GM12878 (cell line): ENCODE results near the gene CIRBP. TPM values are rescaled to one million over a fixed set of nuclear protein-coding genes. Genes with fewer than 3 reads are reported as not detected.

Experiments used
- ATAC-seq: fragments of 200-7000 bp; cut with Tn5 transposase; 3 replicates; pipeline ENCODE4 v1.9.1; 2020; ENCODE audit warnings: mild to moderate bottlenecking, moderate library complexity
- BruUV-seq: library from RNA; stranded (reverse); fragments of 400-500 nt; replicated peaks from 2 replicates; lab custom pipeline; 2021; lab: Mats Ljungman, UMichigan
- CTCF ChIA-PET: fragments of 300-600 bp; sonication (Branson Sonifier 250); formaldehyde crosslinking; extraction: SDS; loops from one replicate; lab custom pipeline; 2021; ENCODE audit warnings: inconsistent platforms; lab: Yijun Ruan, JAX
- POLR2A ChIA-PET: fragments of 350-600 bp; formaldehyde crosslinking; extraction: SDS; loops from one replicate; lab custom pipeline; 2021; ENCODE audit warnings: inconsistent platforms; lab: Charles Lee
- RAD21 ChIA-PET: fragments of 300-600 bp; sonication (Branson Sonifier 250); formaldehyde crosslinking; loops from one replicate; lab custom pipeline; 2023; ENCODE audit warnings: antibody characterized with exemption; ENCODE audit not compliant: unreplicated experiment; lab: Charles Lee
- SMC1A ChIA-PET: fragments of 300-600 bp; sonication (Branson Sonifier 250); formaldehyde crosslinking; loops from one replicate; lab custom pipeline; 2023; ENCODE audit not compliant: unreplicated experiment, uncharacterized antibody; lab: Charles Lee
- DNase-seq: peaks from one replicate; pipeline ENCODE4 v3.0.0-alpha.2; 2011; ENCODE audit warnings: low read depth, low spot score
- FAIRE-seq: peaks from 3 replicates; lab custom pipeline; 2011; peaks lifted over from hg19 to GRCh38; lab: Jason Lieb, UNC
- H2AFZ ChIP-seq: 2 replicates; pipeline ENCODE4 v1.6.0; 2011; ENCODE audit warnings: low read depth, low read length, control low read depth; ENCODE audit not compliant: control insufficient read depth
- H3K27ac ChIP-seq: 2 replicates; pipeline ENCODE4 v1.5.1; 2011; ENCODE audit warnings: control low read depth; ENCODE audit not compliant: control insufficient read depth, insufficient read depth
- H3K27me3 ChIP-seq, 2 experiments: replicated peaks in 1 of 2; 2 replicates each; pipeline versions ENCODE4 v1.6.0 to v1.6.1; 2011; ENCODE audit warnings: low read length in 1 of 2; ENCODE audit not compliant: control insufficient read depth in 2 of 2, insufficient read depth in 2 of 2
- H3K36me3 ChIP-seq, 2 experiments: 2 replicates each; pipeline ENCODE4 v1.5.1; 2011; ENCODE audit warnings: low read length in 1 of 2; ENCODE audit not compliant: control insufficient read depth in 2 of 2, insufficient read depth in 2 of 2
- H3K4me1 ChIP-seq: 2 replicates; pipeline ENCODE4 v1.6.1; 2011; ENCODE audit warnings: mild to moderate bottlenecking, low read length, moderate library complexity, mixed read lengths; ENCODE audit not compliant: control insufficient read depth, insufficient read depth
- H3K4me2 ChIP-seq: 2 replicates; pipeline ENCODE4 v1.6.0; 2011; ENCODE audit warnings: control low read depth; ENCODE audit not compliant: control insufficient read depth, insufficient read depth
- H3K4me3 ChIP-seq: fragments of 200-600 bp; sonication (generic); 2 replicates; pipeline ENCODE4 v1.5.1; 2016
- H3K79me2 ChIP-seq: 2 replicates; pipeline ENCODE4 v1.6.0; 2011; ENCODE audit warnings: low read length; ENCODE audit not compliant: control insufficient read depth, insufficient read depth
- H3K9ac ChIP-seq: 2 replicates; pipeline ENCODE4 v1.8.0; 2011; ENCODE audit warnings: low read length, control low read depth, mixed read lengths; ENCODE audit not compliant: control insufficient read depth, insufficient read depth
- H3K9me3 ChIP-seq: replicated peaks from 3 replicates; pipeline ENCODE4 v1.5.1; 2011; ENCODE audit warnings: mild to moderate bottlenecking, low read length; ENCODE audit not compliant: control insufficient read depth, insufficient read depth
- H4K20me1 ChIP-seq: 2 replicates; pipeline ENCODE4 v1.6.0; 2011; ENCODE audit not compliant: control insufficient read depth, insufficient read depth
- BHLHE40 ChIP-seq, 2 experiments: fragments of 450-650 bp in 1 of 2; IDR thresholded peaks; 2 replicates each; pipeline ENCODE4 v1.6.1; 2011 to 2017; ENCODE audit warnings: low read depth in 2 of 2, borderline replicate concordance in 1 of 2, improper control_type of control experiment in 1 of 2, low read length in 1 of 2, mild to moderate bottlenecking in 1 of 2
- CUX1 ChIP-seq: IDR thresholded peaks from 2 replicates; pipeline ENCODE4 v1.6.1; 2012; ENCODE audit warnings: improper control_type of control experiment, low read depth, low read length; ENCODE audit not compliant: insufficient replicate concordance
- EGR1 ChIP-seq, 2 experiments: IDR thresholded peaks; 1 replicate in 1 of 2; 2 replicates in 1 of 2; pipeline ENCODE4 v1.6.1; 2011 to 2012; ENCODE audit warnings: low read depth in 2 of 2, low read length in 2 of 2, borderline replicate concordance in 1 of 2, mild to moderate bottlenecking in 1 of 2, moderate library complexity in 1 of 2
- ESRRA ChIP-seq: IDR thresholded peaks from 2 replicates; pipeline ENCODE4 v1.6.1; 2012; ENCODE audit warnings: mild to moderate bottlenecking, low read length, improper control_type of control experiment
- IKZF1 ChIP-seq: fragments of 450-650 bp; conservative IDR thresholded peaks from 2 replicates; pipeline ENCODE4 v1.6.1; 2017; ENCODE audit warnings: antibody characterized with exemption, mild to moderate bottlenecking
- NR2C1 ChIP-seq: fragments of 450-650 bp; IDR thresholded peaks from 2 replicates; pipeline ENCODE4 v1.6.1; 2017; ENCODE audit warnings: antibody characterized with exemption, mild to moderate bottlenecking, moderate library complexity
- SREBF1 ChIP-seq: IDR thresholded peaks from 2 replicates; pipeline ENCODE4 v1.6.1; 2012; ENCODE audit warnings: mild to moderate bottlenecking, low read length
- SUZ12 ChIP-seq: fragments of 200-600 bp; sonication (generic); IDR thresholded peaks from one replicate; pipeline ENCODE4 v1.6.1; 2018; ENCODE audit warnings: antibody characterized with exemption, mild to moderate bottlenecking; ENCODE audit not compliant: unreplicated experiment
- USF1 ChIP-seq: IDR thresholded peaks from 2 replicates; pipeline ENCODE4 v1.6.1; 2011; ENCODE audit warnings: borderline replicate concordance, low read depth, mild to moderate bottlenecking, moderate library complexity, mixed read lengths, low read length; ENCODE audit not compliant: insufficient read depth; ENCODE audit errors: extremely low read length
- WRNIP1 ChIP-seq: IDR thresholded peaks from 2 replicates; pipeline ENCODE4 v1.6.1; 2011; ENCODE audit warnings: low read depth, low read length, improper control_type of control experiment, borderline replicate concordance
- ZBTB11 ChIP-seq: fragments of 450-650 bp; formaldehyde crosslinking; IDR thresholded peaks from 2 replicates; pipeline ENCODE4 v1.5.0; 2022; ENCODE audit warnings: mild to moderate bottlenecking, missing genetic modification characterization
- WGBS: methylation state at CpG from one replicate; pipeline ENCODE4 v1.1.6; 2016; ENCODE audit warnings: low lambda C conversion rate; ENCODE audit not compliant: insufficient replicate concordance, insufficient coverage; ENCODE audit errors: missing lambda C conversion rate; 5-methylcytosine and 5-hydroxymethylcytosine counted together
- in situ Hi-C: fragments of 300-500 bp; cut with MboI; formaldehyde crosslinking; loops from 9 replicates; pipeline ENCODE4 v1.14.3; 2018; ENCODE audit warnings: mixed read lengths
- intact Hi-C: fragments of 100-400 bp; cut with micrococcal nuclease; formaldehyde crosslinking; loops from one replicate; pipeline ENCODE4 v1.14.2; 2022; ENCODE audit not compliant: unreplicated experiment
- polyA plus RNA-seq, 11 experiments: library from polyadenylated mRNA; depleted of rRNA in 4 of 11; unstranded in 6 of 11; stranded (reverse) in 5 of 11; fragments of >200 nt; fragmentation: Nextera tagmentation in 4 of 11; fragmentation: Illumina TruSeq in 1 of 11; extraction: Ambion mirVana in 4 of 11; extraction: Trizol in 1 of 11; gene quantifications; 1 replicate in 1 of 11; 2 replicates in 10 of 11; pipeline versions ENCODE4 v1.2.1 to v1.2.3, GENCODE V29; 2011 to 2016; ENCODE audit warnings: inconsistent platforms in 2 of 11, missing spikeins in 2 of 11, low read depth in 1 of 11
- total RNA-seq, 4 experiments: library from RNA; depleted of rRNA in 3 of 4; stranded (reverse); fragments of >200 nt in 3 of 4; fragmentation: Illumina TruSeq in 1 of 4; extraction: Trizol in 1 of 4; gene quantifications; 2 replicates each; pipeline versions ENCODE4 v1.2.1 to v1.2.3, GENCODE V29; 2013 to 2021

CIRBP gene
- total and polyA plus RNA-seq, 10 of the 15 experiments (the other 5 are each of a cell fraction or from before 2014, with no cell fraction given), result 27.6 to 335 (median 229) TPM

GRCh38 chr19:1237754-1238368 lies 31.3 kb upstream of the CIRBP start, which contains the start of gene CBARP:
Gene CBARP (minus strand): TSS chr19:1238005. CDS start chr19:1236100, 1,905 bp downstream.
- POLR2A ChIA-PET, result interaction anchor here (0.6 to 0.7 kb wide), 2 partner anchors 52 to 141 kb away, joined by 3 read pairs; no protein-coding TSS in a partner anchor
- H3K36me3 ChIP-seq, result no peaks in the 10 kb centered on the region
- H3K9ac ChIP-seq, result no peak within 1 kb of the TSS; the same call in 1 of the 2 replicates
- H3K4me3 ChIP-seq, result peak within 1 kb of the TSS; percentile 36; the same call in 1 of the 2 replicates
- H3K27ac ChIP-seq, result no peak within 1 kb of the TSS
- peaks cover 9% of the 10 kb centered on the region for H3K79me2 ChIP-seq
- H2AFZ ChIP-seq, result no peak within 1 kb of the TSS; the same call in 1 of the 2 replicates
- H3K4me1 ChIP-seq, result peaks cover 12% of the 10 kb centered on the region
- RAD21 ChIA-PET, result interaction anchor here (0.6 to 1.2 kb wide), 3 partner anchors 17 to 125 kb away, joined by 3 to 4 read pairs (median 3); no protein-coding TSS in a partner anchor
- DNase-seq, result no peak
- intact Hi-C loops (no loop called here), in situ Hi-C loops (no loop called here)
- H4K20me1 ChIP-seq, result no peaks in the 10 kb centered on the region
- no peaks in the 10 kb centered on the region; the same call in 2 of the 3 replicates for H3K9me3 ChIP-seq
- peak within 1 kb of the TSS; percentile 22; the same call in 1 of the 2 replicates for H3K4me2 ChIP-seq
- no TSS peak for BruUV-seq
- FAIRE-seq, result no peak
- SMC1A ChIA-PET, result no interaction called here
- TF ChIP-seq CUX1 (no peak), EGR1 (IDR thresholded peaks at IDR 0.05; ENCODE audit: borderline replicate concordance in 1 of 2, low read depth in 2 of 2, low read length in 2 of 2) (peak in 1 of 2 experiments; percentile 54; a peak in 1 of 3 replicates), SUZ12 (no peak), USF1 (peak; percentile 57), NR2C1 (no peak), IKZF1 (0 out of 2 replicates have a peak, but pooled peaks have one; percentile 25), WRNIP1 (no peak), ZBTB11 (no peak), SREBF1 (no peak), BHLHE40 (IDR thresholded peaks at IDR 0.05; ENCODE audit: borderline replicate concordance in 1 of 2, low read depth in 2 of 2, low read length in 1 of 2) (peak; percentile 63 to 95; a peak in 3 of 4 replicates), ESRRA (no peak)
- 3% methylated on average over 37 of the region's 87 CpGs for WGBS
- ATAC-seq, result no peak
- H3K27me3 ChIP-seq, result peaks cover 0 to 10% of the 10 kb centered on the region in 2 experiments; a peak in 3 of 4 replicates
- CTCF ChIA-PET, result interaction anchor here (0.7 to 1.3 kb wide), 2 partner anchors 24 to 78 kb away, joined by 3 read pairs; no protein-coding TSS in a partner anchor
